GM18507 (cell line): Measurements from ENCODE around the gene NUDT16L1.

Experiments used
- DNase-seq: peaks from one replicate; pipeline ENCODE4 v3.0.0; 2011; ENCODE audit warnings: low read depth; ENCODE audit not compliant: insufficient read length; ENCODE audit errors: extremely low spot score
- FAIRE-seq: peaks from 2 replicates; lab custom pipeline; 2011; peaks lifted over from hg19 to GRCh38; lab: Jason Lieb, UNC

Gene NUDT16L1

DNA sequence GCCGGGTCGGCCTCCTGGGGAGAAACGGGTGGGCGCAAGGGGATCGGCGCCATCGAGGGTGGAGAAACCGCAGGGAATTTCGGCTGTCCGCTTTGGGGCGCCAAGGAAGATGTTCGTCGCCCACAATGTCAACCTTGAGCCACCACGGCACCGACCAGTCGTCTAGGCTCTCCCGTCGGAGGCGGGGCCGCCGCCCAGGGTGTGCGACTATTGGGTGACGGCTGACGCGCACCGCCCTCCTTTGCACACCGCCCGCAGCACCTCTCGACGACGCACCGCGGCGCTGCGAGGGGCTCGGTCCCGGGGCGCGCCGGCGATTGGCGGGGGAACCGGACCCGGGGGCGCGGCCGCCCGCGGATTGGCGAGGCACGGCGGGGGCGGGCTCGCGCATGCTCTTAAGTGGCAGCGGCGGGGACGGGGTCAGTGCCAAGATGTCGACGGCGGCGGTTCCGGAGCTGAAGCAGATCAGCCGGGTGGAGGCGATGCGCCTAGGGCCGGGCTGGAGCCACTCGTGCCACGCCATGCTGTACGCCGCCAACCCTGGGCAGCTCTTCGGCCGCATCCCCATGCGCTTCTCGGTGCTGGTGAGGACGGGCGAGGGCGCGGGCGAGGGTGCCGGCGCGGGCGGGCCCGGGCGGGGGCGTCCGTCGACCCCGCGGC lies at the start of gene NUDT16L1:
Gene NUDT16L1 (plus strand): TSS at position 267 of the 660 bp plus-strand sequence. CDS start 165 bp downstream, at position 432.
- FAIRE-seq (peak; percentile 99), DNase-seq (peak; percentile 99)

DNA sequence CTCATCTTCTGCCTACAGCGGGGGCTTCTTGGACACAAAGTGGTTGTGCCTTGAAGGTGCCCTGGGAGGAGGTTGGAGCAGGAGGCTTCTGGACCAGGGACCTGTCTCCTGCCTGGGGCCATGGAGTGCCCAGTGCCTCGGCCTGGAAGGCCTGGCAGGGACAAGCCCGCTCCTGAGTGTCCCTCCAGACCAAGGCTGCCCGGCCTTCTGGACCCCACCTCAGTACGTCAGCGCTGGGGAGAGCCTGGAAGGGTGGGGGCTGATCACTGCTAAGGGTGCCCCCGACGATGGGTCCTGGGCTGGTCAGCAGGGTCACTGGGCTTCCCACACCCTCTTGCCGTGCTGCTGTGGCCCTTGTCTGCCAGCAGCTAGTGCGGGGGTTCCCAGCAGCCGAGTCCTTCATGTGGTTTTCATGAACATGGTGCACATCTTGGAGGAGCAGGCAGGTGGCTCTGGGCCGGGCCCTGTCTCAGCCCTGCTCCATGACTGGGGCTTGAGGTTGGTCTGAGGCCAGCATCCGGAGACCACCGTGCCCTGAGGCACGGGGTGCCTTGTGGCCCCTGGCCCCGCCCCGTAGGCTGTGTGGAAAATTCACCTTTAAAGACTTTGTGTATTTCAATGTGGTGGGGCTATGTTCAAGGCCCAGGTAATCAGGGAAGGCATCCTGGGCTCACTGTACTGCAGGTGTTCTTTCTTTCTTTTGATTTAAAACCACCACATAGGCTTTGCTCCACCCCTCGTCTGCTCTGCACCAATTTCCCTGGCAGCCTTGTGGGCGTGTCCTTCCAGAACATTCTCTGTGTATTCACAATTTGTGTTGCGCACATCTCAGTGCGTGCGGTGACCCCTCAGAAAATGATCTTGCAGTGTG lies 46.4 kb upstream of the NUDT16L1 start:
- DNase-seq, result no peak
- FAIRE-seq, result no peak

- DNase-seq (no peak), FAIRE-seq (no peak)
Observed at GRCh38 chr16:4647644-4647980, 45.8 kb upstream of the NUDT16L1 start.

DNA sequence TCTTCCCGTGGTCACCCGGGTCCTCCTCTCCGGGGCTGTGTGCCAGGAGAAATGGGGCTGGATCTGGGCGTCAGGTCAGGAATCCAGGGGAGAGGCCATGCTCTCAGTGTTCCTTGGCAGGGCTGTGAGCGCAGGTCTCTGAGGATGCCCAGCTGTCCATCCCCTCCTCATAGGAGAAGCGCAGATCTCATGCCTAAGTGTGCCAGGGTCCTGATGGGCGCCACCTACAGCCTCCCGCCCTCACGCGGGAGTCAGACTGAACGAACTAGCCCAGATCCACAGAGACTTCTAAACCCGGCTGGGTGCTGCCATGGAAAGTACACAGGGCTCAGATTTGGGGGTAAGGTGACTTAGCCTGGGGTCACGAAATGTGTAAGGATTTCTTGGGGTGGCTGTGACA lies 44.4 kb upstream of the NUDT16L1 start:
- DNase-seq, result no peak
- FAIRE-seq, result no peak

GRCh38 chr16:4649744-4650442 lies 43.5 kb upstream of the NUDT16L1 start:
- FAIRE-seq, result no peak
- no peak for DNase-seq

- peak; percentile 68 for DNase-seq
- peak; percentile 44 for FAIRE-seq
Observed at GRCh38 chr16:4650443-4651074, 42.8 kb upstream of the NUDT16L1 start.

GRCh38 chr16:4651827-4652226 lies 41.5 kb upstream of the NUDT16L1 start:
- no peak for FAIRE-seq
- no peak for DNase-seq

DNA sequence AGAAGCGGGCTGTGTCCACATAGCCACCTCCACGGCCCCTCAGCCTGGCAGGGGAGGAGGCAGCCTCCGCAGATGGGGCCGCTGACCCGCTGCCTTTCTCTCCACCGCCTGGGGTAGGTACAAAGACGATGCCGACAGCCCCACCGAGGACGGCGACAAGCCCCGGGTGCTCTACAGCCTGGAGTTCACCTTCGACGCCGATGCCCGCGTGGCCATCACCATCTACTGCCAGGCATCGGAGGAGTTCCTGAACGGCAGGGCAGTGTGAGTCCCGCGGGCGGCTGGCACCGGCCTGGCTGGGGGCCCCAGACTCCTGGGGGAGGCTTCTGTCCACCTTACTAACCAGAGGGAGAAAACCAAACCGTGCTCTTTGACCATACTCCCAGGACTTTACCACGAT lies 40.8 kb upstream of the NUDT16L1 start:
- no peak for FAIRE-seq
- no peak for DNase-seq

- DNase-seq (no peak), FAIRE-seq (no peak)
Observed at GRCh38 chr16:4654011-4654963, 39.1 kb upstream of the NUDT16L1 start.

GRCh38 chr16:4654964-4655590 lies 38.3 kb upstream of the NUDT16L1 start:
- no peak for FAIRE-seq

DNA sequence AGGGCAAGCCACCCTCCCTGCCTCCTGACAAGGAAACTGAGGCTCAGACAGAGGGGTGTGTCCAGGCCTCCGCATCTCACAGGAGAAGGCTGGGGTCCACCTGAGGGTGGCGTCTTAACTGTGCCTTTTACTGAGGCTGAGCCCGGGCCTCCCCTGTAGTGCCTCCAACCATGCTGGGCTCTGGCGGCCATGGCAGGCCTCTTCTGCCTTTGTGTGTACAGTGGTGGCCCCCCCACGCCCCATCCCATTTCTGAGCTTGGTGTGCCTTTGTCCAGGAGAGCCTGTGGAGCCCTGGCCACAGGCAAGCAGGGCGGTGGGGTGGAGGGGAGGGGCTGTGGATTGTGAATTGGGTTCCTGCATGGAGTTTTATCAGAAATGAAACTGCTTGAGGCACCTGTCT lies 37.6 kb upstream of the NUDT16L1 start:
- no peak for FAIRE-seq
- DNase-seq, result no peak

More at GRCh38 chr16:4654964-4655590, 38.3 kb upstream of the NUDT16L1 start:
- DNase-seq, result no peak

GRCh38 chr16:4656221-4656620 lies 37.1 kb upstream of the NUDT16L1 start:
- no peak for DNase-seq
- no peak for FAIRE-seq

- FAIRE-seq, result no peak
- DNase-seq, result no peak
Observed at GRCh38 chr16:4656695-4657686, 36.4 kb upstream of the NUDT16L1 start.

DNA sequence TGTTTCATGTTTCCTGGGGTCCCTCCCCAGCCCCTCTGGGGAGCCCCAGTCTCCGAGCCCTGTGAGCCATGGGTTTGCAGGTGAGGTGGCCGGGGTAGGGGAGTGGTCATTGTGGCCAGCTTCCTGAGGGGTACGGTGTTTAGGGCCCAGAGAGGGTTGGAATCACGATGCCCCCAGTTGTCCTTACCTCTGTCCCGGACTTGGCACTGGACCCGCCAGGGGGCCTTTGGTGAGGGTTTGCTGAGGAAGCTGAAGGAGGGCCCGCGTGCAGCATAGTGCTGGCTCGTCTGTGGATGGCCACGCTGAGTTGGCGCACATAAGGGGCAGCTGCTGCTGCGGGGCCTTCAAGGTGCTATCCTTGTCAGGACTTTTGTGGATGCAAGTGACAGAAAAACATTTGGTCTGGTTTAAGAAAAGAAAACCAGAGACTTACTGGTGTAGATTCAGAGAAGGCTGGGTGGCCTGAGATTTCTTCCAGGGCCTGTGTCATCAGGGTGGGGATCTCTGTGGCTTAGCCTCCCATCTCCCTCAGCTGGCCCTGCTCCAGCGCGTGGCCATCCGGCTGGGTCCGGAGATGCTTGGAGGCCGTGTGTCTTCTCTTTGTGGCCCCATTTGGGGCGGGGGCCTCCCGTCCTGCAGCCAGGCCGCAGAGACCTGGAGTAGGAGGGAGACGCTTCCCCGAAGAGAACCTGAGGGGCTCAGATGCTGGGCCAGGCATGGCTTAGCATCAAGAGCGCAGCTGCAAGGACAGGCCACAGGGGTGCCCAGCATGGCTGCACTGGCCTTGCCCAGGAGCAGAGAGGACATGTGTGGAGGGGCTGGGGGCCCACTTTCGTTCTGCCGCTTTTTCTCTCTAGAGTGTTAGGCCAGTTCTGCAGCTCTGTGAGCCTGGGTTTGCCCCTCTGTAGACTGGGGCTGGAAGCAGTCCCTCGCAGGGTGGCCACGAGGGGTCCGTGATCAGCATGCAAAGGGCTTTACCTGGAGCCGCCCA lies 33.7 kb upstream of the NUDT16L1 start:
- no peak for DNase-seq
- no peak for FAIRE-seq

- FAIRE-seq (peak; percentile 45), DNase-seq (no peak)
Observed at GRCh38 chr16:4660454-4661007, 32.8 kb upstream of the NUDT16L1 start.

DNA sequence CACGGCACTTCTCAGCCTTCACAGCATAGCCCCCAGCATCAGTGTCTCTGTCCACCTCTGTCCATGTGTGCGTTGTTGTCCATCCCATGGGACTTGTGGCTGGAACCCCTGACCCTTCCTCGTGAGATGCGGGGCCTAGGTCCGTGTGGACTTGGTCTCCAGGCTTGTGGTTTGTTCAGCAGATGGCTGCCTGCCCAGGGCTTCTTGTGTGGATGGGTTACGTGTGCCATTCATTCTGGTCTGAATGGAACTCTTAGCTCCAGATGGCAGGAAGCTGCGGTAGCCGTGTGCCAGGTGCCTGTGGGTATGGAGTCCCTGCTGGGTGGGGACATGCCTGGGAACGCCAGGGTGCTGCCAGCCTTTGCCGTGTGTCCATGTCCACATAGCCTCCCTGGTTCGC lies 31.7 kb upstream of the NUDT16L1 start:
- no peak for FAIRE-seq
- no peak for DNase-seq
